K562 (cell line): ENCODE results near the gene ZNF610. TPM values are rescaled to one million over a fixed set of nuclear protein-coding genes. Genes with fewer than 3 reads are reported as not detected.
A peak's percentile ranks its signal among the peaks of the same experiment; 100 is the strongest.

Experiments used
- ATF1 ChIP-seq, 2 experiments: fragments of 450-650 bp in 1 of 2; IDR thresholded peaks; 2 replicates each; pipeline ENCODE4 v1.6.1; 2016; ENCODE audit warnings: missing compliant biosample characterization in 1 of 2, missing genetic modification characterization in 1 of 2
- BDP1 ChIP-seq: IDR thresholded peaks from 3 replicates; pipeline ENCODE4 v1.6.1; 2011; ENCODE audit not compliant: insufficient read length, insufficient read depth
- ELF1 ChIP-seq: fragments of 200-800 bp; sonication (Bioruptor generic); IDR thresholded peaks from 2 replicates; pipeline ENCODE4 v1.6.1; 2016; ENCODE audit warnings: missing genetic modification characterization, missing compliant biosample characterization
- ELF2 ChIP-seq: fragments of 250-450 bp; sonication (Bioruptor Pico); IDR thresholded peaks from 2 replicates; pipeline ENCODE4 v1.5.0; 2021; ENCODE audit warnings: mild to moderate bottlenecking
- GTF2E2 ChIP-seq: fragments of 200-800 bp; sonication (Bioruptor generic); IDR thresholded peaks from 2 replicates; pipeline ENCODE4 v1.6.1; 2016; ENCODE audit warnings: missing genetic modification characterization, missing compliant biosample characterization
- HCFC1 ChIP-seq: IDR thresholded peaks from 2 replicates; pipeline ENCODE4 v1.6.1; 2012; ENCODE audit warnings: low read depth, low read length, improper control_type of control experiment
- KDM5B ChIP-seq: fragments of 200-600 bp; sonication (generic); IDR thresholded peaks from 2 replicates; pipeline ENCODE4 v1.6.1; 2012; ENCODE audit warnings: low read depth, mild to moderate bottlenecking, moderate library complexity, low read length, control low read depth, inconsistent platforms; ENCODE audit not compliant: insufficient replicate concordance
- L3MBTL2 ChIP-seq: fragments of 450-650 bp; IDR thresholded peaks from 2 replicates; pipeline ENCODE4 v1.6.1; 2016; ENCODE audit warnings: mild to moderate bottlenecking, moderate library complexity
- PCBP1 ChIP-seq: fragments of 200-400 bp; formaldehyde crosslinking; IDR thresholded peaks from 2 replicates; pipeline ENCODE4 v1.6.1; 2018; ENCODE audit warnings: mild to moderate bottlenecking, low read depth, low read length; ENCODE audit not compliant: poor library complexity, severe bottlenecking
- PHF8 ChIP-seq: fragments of 200-600 bp; sonication (generic); IDR thresholded peaks from 2 replicates; pipeline ENCODE4 v1.6.1; 2012; ENCODE audit warnings: mixed run types, mild to moderate bottlenecking, inconsistent platforms, low read length, moderate library complexity, borderline replicate concordance
- POLR3A ChIP-seq: IDR thresholded peaks from 2 replicates; pipeline ENCODE4 v1.6.1; 2011; ENCODE audit warnings: borderline replicate concordance, mild to moderate bottlenecking, moderate library complexity; ENCODE audit not compliant: insufficient read length, insufficient read depth; ENCODE audit errors: extremely low read depth
- TCF7 ChIP-seq: sonication (generic); IDR thresholded peaks from 2 replicates; pipeline ENCODE4 v1.6.1; 2016; ENCODE audit warnings: antibody characterized with exemption, borderline replicate concordance
- ZBTB1 ChIP-seq: sonication (generic); formaldehyde crosslinking; IDR thresholded peaks from 2 replicates; pipeline ENCODE4 v1.8.1; 2023; ENCODE audit warnings: missing genetic modification reagents, low read depth, mild to moderate bottlenecking, borderline replicate concordance
- ZBTB40 ChIP-seq, 2 experiments: fragments of 450-650 bp in 1 of 2; sonication (generic) in 1 of 2; formaldehyde crosslinking in 1 of 2; IDR thresholded peaks; 2 replicates each; pipeline versions ENCODE4 v1.7.1 to v1.9.0; 2016 to 2022; ENCODE audit warnings: inconsistent platforms in 1 of 2, mild to moderate bottlenecking in 1 of 2, missing genetic modification reagents in 1 of 2
- ZFX ChIP-seq: sonication (generic); formaldehyde crosslinking; IDR thresholded peaks from 2 replicates; pipeline ENCODE4 v1.8.0; 2022; ENCODE audit warnings: mild to moderate bottlenecking, missing genetic modification reagents, moderate library complexity
- polyA plus RNA-seq, 8 experiments: library from polyadenylated mRNA; depleted of rRNA in 4 of 8; stranded (reverse) in 5 of 8; unstranded in 3 of 8; fragments of >200 nt; fragmentation: Nextera tagmentation in 2 of 8; fragmentation: Illumina TruSeq in 1 of 8; extraction: Ambion mirVana in 2 of 8; extraction: Trizol in 1 of 8; gene quantifications; 2 replicates each; pipeline versions ENCODE4 v1.2.1 to v1.2.3, GENCODE V29; 2011 to 2014; ENCODE audit warnings: inconsistent platforms in 1 of 8, missing spikeins in 1 of 8
- total RNA-seq, 7 experiments: library from RNA; depleted of rRNA in 6 of 7; stranded (reverse); fragments of >200 nt in 6 of 7; fragmentation: Illumina TruSeq in 2 of 7; extraction: Trizol in 2 of 7; gene quantifications; 2 replicates each; pipeline versions ENCODE4 v1.2.1 to v1.2.3, GENCODE V29; 2011 to 2021; ENCODE audit warnings: low replicate concordance in 1 of 7
- TF ChIP-seq, protein P1 (sequence below): fragments of 450-650 bp; formaldehyde crosslinking; IDR thresholded peaks from 2 replicates; pipeline ENCODE4 v1.4.0; 2022; ENCODE audit warnings: missing genetic modification characterization

Gene ZNF610
- total and polyA plus RNA-seq, 9 of the 15 experiments (the other 6 are each of a cell fraction or from before 2014, with no cell fraction given): not detected

DNA sequence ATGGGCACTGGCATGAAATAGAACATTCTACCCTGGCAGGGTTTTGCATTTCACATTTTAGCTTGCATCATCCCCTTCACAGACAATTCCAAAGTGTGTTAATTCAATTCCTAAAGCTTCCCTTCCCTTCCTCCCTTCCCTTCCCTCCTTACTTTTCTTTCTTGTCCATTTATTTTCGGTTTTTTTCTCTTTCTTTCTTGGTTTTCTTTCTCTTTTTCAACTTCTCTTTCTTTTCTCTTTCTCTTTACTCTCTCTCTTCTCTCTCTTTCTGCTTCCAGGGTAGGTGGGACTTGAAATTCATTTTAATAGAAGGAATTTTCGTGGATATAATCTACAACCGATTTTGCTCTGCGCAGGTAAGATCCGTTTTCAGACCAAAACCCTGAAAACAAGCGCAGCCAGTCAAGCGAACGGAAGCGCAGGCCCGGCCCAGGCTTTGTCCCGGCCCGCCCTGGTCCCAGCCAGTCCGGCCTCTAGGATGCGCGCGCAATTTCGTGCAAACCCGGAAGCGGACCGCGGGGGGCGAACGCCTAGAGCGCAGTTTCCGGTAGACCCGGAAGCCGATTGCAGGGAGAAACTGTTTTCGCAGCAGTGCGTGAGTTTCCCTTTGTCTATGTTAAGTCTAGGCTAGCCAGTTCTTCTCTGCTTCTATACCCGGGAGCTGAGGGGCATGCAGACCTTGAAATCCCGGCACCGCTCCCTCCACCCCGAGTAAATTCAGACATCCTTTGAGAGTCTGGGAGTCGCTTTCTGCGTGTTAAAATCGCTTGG, 61.5 kb downstream of the ZNF610 start, which contains the start of gene ZNF528 (continued):
- TF ChIP-seq ZBTB40 (IDR thresholded peaks at IDR 0.05) (peak; percentile 89), ZBTB40 (CRISPR knock-in tag; IDR thresholded peaks at IDR 0.05) (no peak), GTF2E2 (tag) (0 out of 2 replicates have a peak, but pooled peaks have one; percentile 21), ATF1 (CRISPR knock-in tag; IDR thresholded peaks at IDR 0.05) (no peak), ATF1 (tag; IDR thresholded peaks at IDR 0.05) (0 out of 2 replicates have a peak, but pooled peaks have one; percentile 12), ELF2 (peak; percentile 74), POLR3A (no peak), KDM5B (peak; percentile 31), ZBTB1 (CRISPR knock-in tag) (no peak), L3MBTL2 (no peak), TCF7 (no peak), PHF8 (peak; percentile 61), ZFX (CRISPR knock-in tag) (peak; percentile 30; the same call in 1 of the 2 replicates), HCFC1 (peak; percentile 53), BDP1 (no peak), PCBP1 (no peak), ELF1 (tag) (peak; percentile 92)
- TF ChIP-seq, protein P1, sequence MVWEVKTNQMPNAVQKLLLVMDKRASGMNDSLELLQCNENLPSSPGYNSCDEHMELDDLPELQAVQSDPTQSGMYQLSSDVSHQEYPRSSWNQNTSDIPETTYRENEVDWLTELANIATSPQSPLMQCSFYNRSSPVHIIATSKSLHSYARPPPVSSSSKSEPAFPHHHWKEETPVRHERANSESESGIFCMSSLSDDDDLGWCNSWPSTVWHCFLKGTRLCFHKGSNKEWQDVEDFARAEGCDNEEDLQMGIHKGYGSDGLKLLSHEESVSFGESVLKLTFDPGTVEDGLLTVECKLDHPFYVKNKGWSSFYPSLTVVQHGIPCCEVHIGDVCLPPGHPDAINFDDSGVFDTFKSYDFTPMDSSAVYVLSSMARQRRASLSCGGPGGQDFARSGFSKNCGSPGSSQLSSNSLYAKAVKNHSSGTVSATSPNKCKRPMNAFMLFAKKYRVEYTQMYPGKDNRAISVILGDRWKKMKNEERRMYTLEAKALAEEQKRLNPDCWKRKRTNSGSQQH (CRISPR knock-in tag): peak; percentile 79; the same call in 1 of the 2 replicates
